Neural cell (in vitro differentiated cells): ENCODE results near the gene ZNF778.

Source experiments
- EP300 ChIP-seq: fragments of 450-650 bp; conservative IDR thresholded peaks from 2 replicates; pipeline ENCODE4 v1.6.1; 2014; ENCODE audit warnings: antibody characterized with exemption, mild to moderate bottlenecking, moderate library complexity; ENCODE audit not compliant: poor library complexity, severe bottlenecking
- EZH2 ChIP-seq: fragments of 200-600, 300-800 bp; shearing (Covaris generic), sonication (generic); IDR thresholded peaks from 2 replicates; pipeline ENCODE4 v1.6.1; 2014; ENCODE audit warnings: antibody characterized with exemption, low read length, borderline replicate concordance, mild to moderate bottlenecking; ENCODE audit not compliant: insufficient read depth, poor library complexity, severe bottlenecking
- POLR2AphosphoS5 ChIP-seq: IDR thresholded peaks from 2 replicates; pipeline ENCODE4 v1.6.1; 2012
- SMC3 ChIP-seq: fragments of 450-650 bp; conservative IDR thresholded peaks from 2 replicates; pipeline ENCODE4 v1.6.1; 2014; ENCODE audit warnings: antibody characterized with exemption, mild to moderate bottlenecking, moderate library complexity; ENCODE audit not compliant: poor library complexity
- TF ChIP-seq, protein P1 (sequence below): fragments of 450-650 bp; IDR thresholded peaks from 2 replicates; pipeline ENCODE4 v1.5.1; 2014; ENCODE audit warnings: antibody characterized with exemption, mild to moderate bottlenecking, moderate library complexity; ENCODE audit not compliant: poor library complexity, severe bottlenecking

DNA sequence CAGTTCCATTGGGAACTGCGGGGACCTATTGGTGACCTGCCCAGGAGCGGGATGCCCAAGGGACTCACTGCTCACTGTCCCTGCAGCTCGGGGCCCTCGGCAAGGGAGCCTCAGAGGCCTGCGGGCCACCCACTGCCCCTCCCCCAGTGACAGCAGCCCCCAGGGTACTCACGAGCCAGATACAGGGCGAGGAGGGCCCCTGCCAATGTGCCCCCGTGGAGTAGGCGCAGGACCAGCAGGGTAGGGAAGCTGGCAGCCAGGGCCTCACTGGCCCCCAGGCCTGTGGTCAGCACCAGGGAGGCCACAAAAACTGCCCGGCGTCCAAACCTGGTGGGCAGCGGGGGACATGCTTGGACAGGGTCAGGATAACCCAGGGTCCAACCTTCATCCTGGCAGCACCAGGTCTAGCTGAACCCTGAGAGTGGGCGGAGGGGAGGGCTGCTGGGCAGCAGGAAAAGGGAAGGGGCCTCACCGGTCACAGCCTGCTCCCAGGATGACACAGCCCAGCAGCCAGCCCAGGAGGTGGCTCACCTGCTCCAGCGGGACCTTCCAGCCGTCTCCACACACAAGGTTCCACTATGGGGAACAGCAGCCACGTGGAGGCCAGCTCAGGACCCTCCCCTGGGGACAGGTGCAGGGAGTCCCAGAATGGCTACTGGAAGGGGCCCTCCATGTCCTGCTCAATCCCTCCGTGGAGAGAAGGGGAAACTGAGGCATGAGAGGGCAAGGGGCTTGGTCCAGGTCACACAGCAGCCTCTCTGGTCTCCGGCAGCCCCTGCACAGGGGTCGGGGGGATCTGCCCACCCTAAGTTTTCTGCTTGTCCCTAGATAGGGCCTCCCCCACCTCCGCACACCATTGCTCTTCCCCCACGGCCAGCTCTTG, 18.0 kb upstream of the ZNF778 start:
- TF ChIP-seq, protein P1, sequence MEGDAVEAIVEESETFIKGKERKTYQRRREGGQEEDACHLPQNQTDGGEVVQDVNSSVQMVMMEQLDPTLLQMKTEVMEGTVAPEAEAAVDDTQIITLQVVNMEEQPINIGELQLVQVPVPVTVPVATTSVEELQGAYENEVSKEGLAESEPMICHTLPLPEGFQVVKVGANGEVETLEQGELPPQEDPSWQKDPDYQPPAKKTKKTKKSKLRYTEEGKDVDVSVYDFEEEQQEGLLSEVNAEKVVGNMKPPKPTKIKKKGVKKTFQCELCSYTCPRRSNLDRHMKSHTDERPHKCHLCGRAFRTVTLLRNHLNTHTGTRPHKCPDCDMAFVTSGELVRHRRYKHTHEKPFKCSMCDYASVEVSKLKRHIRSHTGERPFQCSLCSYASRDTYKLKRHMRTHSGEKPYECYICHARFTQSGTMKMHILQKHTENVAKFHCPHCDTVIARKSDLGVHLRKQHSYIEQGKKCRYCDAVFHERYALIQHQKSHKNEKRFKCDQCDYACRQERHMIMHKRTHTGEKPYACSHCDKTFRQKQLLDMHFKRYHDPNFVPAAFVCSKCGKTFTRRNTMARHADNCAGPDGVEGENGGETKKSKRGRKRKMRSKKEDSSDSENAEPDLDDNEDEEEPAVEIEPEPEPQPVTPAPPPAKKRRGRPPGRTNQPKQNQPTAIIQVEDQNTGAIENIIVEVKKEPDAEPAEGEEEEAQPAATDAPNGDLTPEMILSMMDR, result no peak
- no peak for TF ChIP-seq SMC3
- no peak for TF ChIP-seq EZH2
- TF ChIP-seq EP300, result no peak
- TF ChIP-seq POLR2AphosphoS5, result no peak
